ENCODE measurements around the gene NLRP2B. TPM values are rescaled to one million over a fixed set of nuclear protein-coding genes. Genes with fewer than 3 reads are reported as not detected.

The NLRP2B gene
- total and polyA plus RNA-seq, 7 donors, result 0.14 to 0.28 (median 0.16) TPM; not detected in 4

DNA sequence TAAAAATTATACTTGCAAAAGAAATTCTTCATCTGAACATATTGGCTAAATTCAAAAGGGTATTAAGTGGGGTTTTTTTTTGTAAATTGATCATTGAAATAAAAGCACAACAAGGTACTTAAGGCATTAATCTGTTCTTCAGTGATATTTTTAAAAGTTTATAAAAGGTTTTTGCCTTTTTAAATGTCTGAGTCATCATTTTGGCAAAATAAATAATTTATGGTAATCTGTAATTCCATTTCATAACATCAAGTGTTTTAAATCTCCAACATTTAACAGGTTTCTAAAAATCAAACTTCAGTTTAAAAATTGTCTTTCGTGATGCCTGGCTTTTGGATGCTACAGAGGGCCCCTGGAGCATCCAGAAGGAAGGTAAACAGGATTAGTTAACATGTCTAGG, 27.4 kb downstream of the NLRP2B start:
- intact Hi-C loops (cut with DNase I), result no loop called here
- 37 to 66% methylated on average over 1 of the region's 1 CpG for WGBS, 2 donors
- no peaks in the 10 kb centered on the region for H3K4me1 ChIP-seq
- no peak for DNase-seq
- no peaks in the 10 kb centered on the region for H3K27me3 ChIP-seq
- H3K4me3 ChIP-seq, result no peak overlapping the region
- H3K27ac ChIP-seq, result no peak overlapping the region
- no peak for TF ChIP-seq POLR2AphosphoS5 (IDR thresholded peaks at IDR 0.05)
- no peak for TF ChIP-seq EP300 (IDR thresholded peaks at IDR 0.05)
- TF ChIP-seq, protein P1, sequence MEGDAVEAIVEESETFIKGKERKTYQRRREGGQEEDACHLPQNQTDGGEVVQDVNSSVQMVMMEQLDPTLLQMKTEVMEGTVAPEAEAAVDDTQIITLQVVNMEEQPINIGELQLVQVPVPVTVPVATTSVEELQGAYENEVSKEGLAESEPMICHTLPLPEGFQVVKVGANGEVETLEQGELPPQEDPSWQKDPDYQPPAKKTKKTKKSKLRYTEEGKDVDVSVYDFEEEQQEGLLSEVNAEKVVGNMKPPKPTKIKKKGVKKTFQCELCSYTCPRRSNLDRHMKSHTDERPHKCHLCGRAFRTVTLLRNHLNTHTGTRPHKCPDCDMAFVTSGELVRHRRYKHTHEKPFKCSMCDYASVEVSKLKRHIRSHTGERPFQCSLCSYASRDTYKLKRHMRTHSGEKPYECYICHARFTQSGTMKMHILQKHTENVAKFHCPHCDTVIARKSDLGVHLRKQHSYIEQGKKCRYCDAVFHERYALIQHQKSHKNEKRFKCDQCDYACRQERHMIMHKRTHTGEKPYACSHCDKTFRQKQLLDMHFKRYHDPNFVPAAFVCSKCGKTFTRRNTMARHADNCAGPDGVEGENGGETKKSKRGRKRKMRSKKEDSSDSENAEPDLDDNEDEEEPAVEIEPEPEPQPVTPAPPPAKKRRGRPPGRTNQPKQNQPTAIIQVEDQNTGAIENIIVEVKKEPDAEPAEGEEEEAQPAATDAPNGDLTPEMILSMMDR (IDR thresholded peaks at IDR 0.05), result no peak
- no peak for TF ChIP-seq POLR2A (IDR thresholded peaks at IDR 0.05)
- no peaks in the 10 kb centered on the region for H3K36me3 ChIP-seq
- no peaks in the 10 kb centered on the region for H3K9me3 ChIP-seq

DNA sequence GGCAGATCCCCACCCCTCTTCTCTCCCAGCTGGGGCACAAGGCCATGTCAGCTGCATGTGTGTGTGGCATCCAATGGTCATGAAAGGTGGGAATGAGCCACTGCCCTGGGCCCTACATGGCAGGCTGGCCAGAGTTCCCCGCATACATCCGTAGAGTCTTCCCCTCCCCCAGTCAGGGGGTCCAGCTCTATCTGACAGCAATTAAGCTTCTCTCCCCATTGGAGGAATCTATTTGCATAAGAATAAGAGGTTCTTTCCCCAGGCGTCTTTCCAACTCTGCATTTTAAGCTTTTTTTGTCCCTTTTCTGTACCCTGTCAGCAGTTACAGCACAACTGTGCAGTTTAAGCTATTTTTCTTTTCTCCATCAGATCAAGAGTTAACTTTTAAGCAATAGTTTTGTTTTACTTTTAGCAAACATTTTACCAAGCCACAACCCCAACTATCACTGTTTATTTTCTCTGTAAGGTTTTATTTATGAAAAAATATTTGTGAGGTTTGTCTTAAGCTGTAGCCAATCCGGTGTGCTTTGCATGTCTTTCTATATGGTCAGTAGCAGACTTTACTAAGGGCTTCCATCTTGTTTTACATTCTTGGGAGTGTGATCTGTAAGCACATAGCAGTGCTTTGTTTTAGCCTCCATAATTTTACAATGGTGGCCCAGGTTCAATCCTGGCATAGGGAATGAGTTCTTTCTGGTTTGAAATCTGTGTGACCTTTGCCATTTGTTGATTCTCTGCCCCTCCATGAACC, 28.7 kb downstream of the NLRP2B start:
- H3K4me3 ChIP-seq, result no peak overlapping the region
- no peak for TF ChIP-seq EP300 (IDR thresholded peaks at IDR 0.05)
- TF ChIP-seq POLR2A (IDR thresholded peaks at IDR 0.05), result no peak
- TF ChIP-seq POLR2AphosphoS5 (IDR thresholded peaks at IDR 0.05), result no peak
- TF ChIP-seq, protein P1 (IDR thresholded peaks at IDR 0.05), result no peak
- H3K9me3 ChIP-seq, result no peaks in the 10 kb centered on the region
- no peaks in the 10 kb centered on the region for H3K36me3 ChIP-seq
- no peak for DNase-seq
- 76 to 86% methylated on average over 4 of the region's 4 CpGs for WGBS, 2 donors
- no peaks in the 10 kb centered on the region for H3K4me1 ChIP-seq
- no peak overlapping the region for H3K27ac ChIP-seq
- intact Hi-C loops (cut with DNase I), result no loop called here
- no peaks in the 10 kb centered on the region for H3K27me3 ChIP-seq

DNA sequence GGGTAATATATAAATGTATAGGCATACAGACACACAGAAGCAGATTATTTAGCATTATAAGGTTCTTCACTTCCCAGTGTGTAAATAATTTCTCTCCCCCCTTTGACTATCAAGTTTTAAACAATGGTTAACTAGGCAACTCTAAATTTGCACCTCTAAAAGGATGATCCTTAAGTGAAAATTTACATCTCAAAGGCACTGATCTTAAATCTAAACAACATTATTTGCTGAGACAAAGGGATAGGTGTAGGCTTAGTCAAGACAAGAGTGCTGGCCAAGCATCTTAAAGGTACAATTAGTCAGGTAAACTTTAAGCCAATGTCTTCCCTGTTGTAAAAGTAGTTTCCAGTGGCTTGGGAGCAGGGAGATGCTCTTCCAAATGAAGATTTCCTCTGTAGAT, 33.0 kb downstream of the NLRP2B start:
- Histone ChIP-seq H3K27me3 (no peaks in the 10 kb centered on the region), H3K27ac (no peak overlapping the region), H3K4me3 (no peak overlapping the region), H3K4me1 (no peaks in the 10 kb centered on the region), H3K36me3 (no peaks in the 10 kb centered on the region), H3K9me3 (no peaks in the 10 kb centered on the region)
- intact Hi-C loops (cut with DNase I), result no loop called here
- TF ChIP-seq, protein P1 (IDR thresholded peaks at IDR 0.05), result no peak
- TF ChIP-seq POLR2A (IDR thresholded peaks at IDR 0.05), result no peak
- no peak for TF ChIP-seq POLR2AphosphoS5 (IDR thresholded peaks at IDR 0.05)
- TF ChIP-seq EP300 (IDR thresholded peaks at IDR 0.05), result no peak
- no peak for DNase-seq

DNA sequence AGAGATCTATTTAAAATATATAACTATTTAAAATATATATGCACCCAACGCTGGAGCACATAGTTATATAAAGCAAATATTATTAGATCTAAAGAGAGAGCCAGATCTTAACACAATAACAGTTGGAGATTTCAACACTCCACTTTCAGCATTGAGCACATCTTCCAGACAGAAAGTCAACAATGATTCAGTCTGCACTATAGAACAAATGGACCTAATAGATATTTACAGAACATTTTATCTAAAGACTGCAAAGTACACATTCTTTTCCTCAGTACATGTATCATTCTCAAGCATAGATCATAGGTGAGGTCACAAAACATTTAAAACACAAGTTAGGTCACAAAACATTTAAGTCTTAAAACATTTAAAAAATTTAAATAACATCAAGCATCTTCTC, 36.4 kb downstream of the NLRP2B start:
- Histone ChIP-seq H3K4me1 (no peaks in the 10 kb centered on the region), H3K9me3 (no peaks in the 10 kb centered on the region), H3K27me3 (no peaks in the 10 kb centered on the region), H3K4me3 (no peak overlapping the region), H3K27ac (no peak overlapping the region), H3K36me3 (no peaks in the 10 kb centered on the region)
- no peak for DNase-seq
- WGBS, 2 donors, result 77 to 90% methylated on average over 1 of the region's 1 CpG
- intact Hi-C loops (cut with DNase I), result no loop called here
- TF ChIP-seq POLR2AphosphoS5 (IDR thresholded peaks at IDR 0.05) (no peak), EP300 (IDR thresholded peaks at IDR 0.05) (no peak), POLR2A (IDR thresholded peaks at IDR 0.05) (no peak)
- TF ChIP-seq, protein P1 (IDR thresholded peaks at IDR 0.05), result no peak

DNA sequence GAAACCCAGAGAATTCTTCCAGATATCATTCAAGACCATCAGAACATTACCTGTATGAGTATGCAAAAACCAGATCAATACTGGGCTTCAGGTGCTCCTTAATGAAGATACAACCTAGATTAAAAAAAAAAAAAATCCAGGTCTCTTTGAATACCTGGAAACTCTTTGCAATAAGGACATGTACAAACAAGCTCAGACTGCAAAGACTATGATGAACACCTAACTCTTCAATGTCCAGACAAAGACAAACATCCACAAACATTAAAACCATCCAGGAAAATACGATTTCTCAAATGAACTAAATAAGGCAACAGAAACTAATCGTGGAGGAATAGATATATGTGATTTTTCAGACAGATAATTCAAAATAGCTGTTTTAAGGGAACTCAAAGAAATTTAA, 38.7 kb downstream of the NLRP2B start:
- Histone ChIP-seq H3K36me3 (no peaks in the 10 kb centered on the region), H3K9me3 (no peaks in the 10 kb centered on the region), H3K4me1 (no peaks in the 10 kb centered on the region), H3K4me3 (no peak overlapping the region), H3K27ac (no peak overlapping the region), H3K27me3 (no peaks in the 10 kb centered on the region)
- DNase-seq, result no peak
- TF ChIP-seq EP300 (IDR thresholded peaks at IDR 0.05) (no peak), POLR2AphosphoS5 (IDR thresholded peaks at IDR 0.05) (no peak), POLR2A (IDR thresholded peaks at IDR 0.05) (no peak)
- TF ChIP-seq, protein P1 (IDR thresholded peaks at IDR 0.05), result no peak
- intact Hi-C loops (cut with DNase I), result no loop called here
- WGBS, 2 donors, result 72 to 78% methylated on average over 2 of the region's 2 CpGs
